ENCODE measurements around the gene NXT1. TPM values are rescaled to one million over a fixed set of nuclear protein-coding genes. Genes with fewer than 3 reads are reported as not detected.

The NXT1 gene
- total RNA-seq, 1 experiment from 2014 or later: 34.1 TPM

DNA sequence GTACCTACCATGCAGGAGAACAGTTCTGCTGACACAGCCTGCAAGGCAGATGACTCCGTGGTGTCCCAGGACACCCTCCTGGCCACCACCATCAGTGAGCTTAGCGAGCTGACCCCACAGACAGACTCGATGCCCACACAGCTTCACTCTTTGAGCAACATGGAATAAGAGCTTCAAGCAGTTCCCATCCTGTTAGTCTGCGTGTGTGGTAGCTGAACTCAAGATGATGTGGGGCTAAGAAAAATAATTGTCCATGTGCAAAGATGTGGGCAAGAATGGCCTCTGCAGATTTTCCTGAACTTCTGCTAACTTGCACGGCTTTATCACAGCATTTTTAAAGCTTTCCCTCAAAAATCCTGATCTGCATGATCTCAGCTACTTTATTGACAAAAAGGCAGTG is 19.7 kb downstream of the NXT1 start:
- no peaks in the 10 kb centered on the region for H3K9me3 Mint-ChIP-seq (ENCODE audit: unreplicated experiment)
- Histone ChIP-seq H3K27me3 (replicated peaks; ENCODE audit: control insufficient read depth, insufficient read depth, low read length) (no peaks in the 10 kb centered on the region), H3K4me1 (peaks cover 7% of the 10 kb centered on the region), H3K4me3 (ENCODE audit: low read depth, low read length) (no peak overlapping the region), H3K36me3 (ENCODE audit: control insufficient read depth, insufficient read depth, low read length) (peaks cover 5% of the 10 kb centered on the region), H3K9me3 (no peaks in the 10 kb centered on the region)
- H3K36me3 Mint-ChIP-seq (ENCODE audit: insufficient read depth, unreplicated experiment): peaks cover 71% of the 10 kb centered on the region
- no peak for DNase-seq
- peaks cover under 1% of the 10 kb centered on the region for H3K4me1 Mint-ChIP-seq (ENCODE audit: low read depth, unreplicated experiment)
- TF ChIP-seq, protein P1, sequence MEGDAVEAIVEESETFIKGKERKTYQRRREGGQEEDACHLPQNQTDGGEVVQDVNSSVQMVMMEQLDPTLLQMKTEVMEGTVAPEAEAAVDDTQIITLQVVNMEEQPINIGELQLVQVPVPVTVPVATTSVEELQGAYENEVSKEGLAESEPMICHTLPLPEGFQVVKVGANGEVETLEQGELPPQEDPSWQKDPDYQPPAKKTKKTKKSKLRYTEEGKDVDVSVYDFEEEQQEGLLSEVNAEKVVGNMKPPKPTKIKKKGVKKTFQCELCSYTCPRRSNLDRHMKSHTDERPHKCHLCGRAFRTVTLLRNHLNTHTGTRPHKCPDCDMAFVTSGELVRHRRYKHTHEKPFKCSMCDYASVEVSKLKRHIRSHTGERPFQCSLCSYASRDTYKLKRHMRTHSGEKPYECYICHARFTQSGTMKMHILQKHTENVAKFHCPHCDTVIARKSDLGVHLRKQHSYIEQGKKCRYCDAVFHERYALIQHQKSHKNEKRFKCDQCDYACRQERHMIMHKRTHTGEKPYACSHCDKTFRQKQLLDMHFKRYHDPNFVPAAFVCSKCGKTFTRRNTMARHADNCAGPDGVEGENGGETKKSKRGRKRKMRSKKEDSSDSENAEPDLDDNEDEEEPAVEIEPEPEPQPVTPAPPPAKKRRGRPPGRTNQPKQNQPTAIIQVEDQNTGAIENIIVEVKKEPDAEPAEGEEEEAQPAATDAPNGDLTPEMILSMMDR (IDR thresholded peaks at IDR 0.05; ENCODE audit: insufficient read depth in 1 of 2, low read depth in 1 of 2, low read length in 1 of 2, severe bottlenecking in 1 of 2, unreplicated experiment in 1 of 2): no peak
- BruUV-seq (replicated peaks): no TSS peak
- no peak overlapping the region for H3K4me3 Mint-ChIP-seq (ENCODE audit: unreplicated experiment)
- no peaks in the 10 kb centered on the region for H3K27me3 Mint-ChIP-seq (ENCODE audit: insufficient read depth, unreplicated experiment)
- H3K27ac Mint-ChIP-seq (ENCODE audit: unreplicated experiment): no peak overlapping the region
- ChIA-PET POLR2A (no interaction called here), CTCF (interaction anchor here (1.2 kb wide), 1 partner anchor 51 kb away, joined by 3 read pairs; the partner anchor contains the start of gene NAPB)
- intact Hi-C loops (cut with micrococcal nuclease; ENCODE audit: unreplicated experiment): no loop called here

DNA sequence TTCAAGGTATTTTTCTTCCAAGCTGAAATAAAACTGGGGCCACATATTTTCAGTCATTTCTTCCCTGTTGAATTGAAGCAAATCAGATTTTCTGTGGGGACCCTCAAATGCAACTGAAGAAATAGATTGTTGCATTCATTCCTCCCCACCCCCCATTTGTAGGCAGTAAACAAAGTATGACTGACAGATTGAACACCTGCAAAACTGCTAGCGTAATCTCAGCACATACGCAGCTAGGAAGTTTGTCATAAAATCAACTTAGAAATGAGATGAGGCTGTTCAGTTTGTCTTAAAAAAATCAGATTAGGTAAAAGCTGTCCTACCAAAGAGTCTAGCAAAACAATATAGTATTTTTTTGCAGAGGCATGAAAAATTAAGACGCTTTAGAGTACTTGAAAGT is 20.3 kb downstream of the NXT1 start:
- Histone ChIP-seq H3K9me3 (no peaks in the 10 kb centered on the region), H3K27me3 (replicated peaks; ENCODE audit: control insufficient read depth, insufficient read depth, low read length) (no peaks in the 10 kb centered on the region), H3K36me3 (ENCODE audit: control insufficient read depth, insufficient read depth, low read length) (peaks cover 4% of the 10 kb centered on the region), H3K4me3 (ENCODE audit: low read depth, low read length) (no peak overlapping the region), H3K4me1 (peaks cover 7% of the 10 kb centered on the region)
- H3K27ac Mint-ChIP-seq (ENCODE audit: unreplicated experiment): no peak overlapping the region
- POLR2A ChIA-PET: no interaction called here
- intact Hi-C loops (cut with micrococcal nuclease; ENCODE audit: unreplicated experiment): no loop called here
- H3K27me3 Mint-ChIP-seq (ENCODE audit: insufficient read depth, unreplicated experiment): no peaks in the 10 kb centered on the region
- CTCF ChIA-PET: interaction anchor here (1.2 kb wide), 1 partner anchor 51 kb away, joined by 3 read pairs; the partner anchor contains the start of gene NAPB
- H3K9me3 Mint-ChIP-seq (ENCODE audit: unreplicated experiment): no peaks in the 10 kb centered on the region
- DNase-seq: no peak
- TF ChIP-seq, protein P1 (IDR thresholded peaks at IDR 0.05; ENCODE audit: insufficient read depth in 1 of 2, low read depth in 1 of 2, low read length in 1 of 2, severe bottlenecking in 1 of 2, unreplicated experiment in 1 of 2): no peak
- TSS peak; percentile 0 for BruUV-seq (replicated peaks)
- H3K4me1 Mint-ChIP-seq (ENCODE audit: low read depth, unreplicated experiment): no peaks in the 10 kb centered on the region
- H3K4me3 Mint-ChIP-seq (ENCODE audit: unreplicated experiment): no peak overlapping the region
- H3K36me3 Mint-ChIP-seq (ENCODE audit: insufficient read depth, unreplicated experiment): peaks cover 74% of the 10 kb centered on the region

DNA sequence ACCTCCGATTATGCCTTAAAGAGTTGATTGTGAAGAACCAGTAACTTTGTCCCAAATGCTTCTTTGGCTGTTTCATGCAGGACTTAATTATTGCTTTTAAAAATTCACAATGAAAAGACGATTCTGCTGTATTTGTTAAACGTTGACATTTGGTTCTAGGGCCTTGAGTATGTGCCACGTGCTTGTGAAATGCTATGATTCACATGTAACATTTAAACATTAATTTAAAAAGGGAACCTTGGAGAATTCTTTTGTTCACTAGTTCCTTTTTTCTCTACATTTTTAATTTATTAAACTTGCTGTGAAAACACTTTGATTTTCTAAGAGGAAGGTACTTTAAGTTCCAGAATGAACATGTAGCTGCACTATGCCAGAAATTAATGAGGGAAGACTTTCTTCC is 20.9 kb downstream of the NXT1 start:
- H3K4me3 Mint-ChIP-seq (ENCODE audit: unreplicated experiment): no peak overlapping the region
- no TSS peak for BruUV-seq (replicated peaks)
- no peaks in the 10 kb centered on the region for H3K9me3 Mint-ChIP-seq (ENCODE audit: unreplicated experiment)
- no peak overlapping the region for H3K27ac Mint-ChIP-seq (ENCODE audit: unreplicated experiment)
- Histone ChIP-seq H3K27me3 (replicated peaks; ENCODE audit: control insufficient read depth, insufficient read depth, low read length) (no peaks in the 10 kb centered on the region), H3K4me1 (peaks cover 7% of the 10 kb centered on the region), H3K9me3 (no peaks in the 10 kb centered on the region), H3K36me3 (ENCODE audit: control insufficient read depth, insufficient read depth, low read length) (peaks cover 4% of the 10 kb centered on the region), H3K4me3 (ENCODE audit: low read depth, low read length) (no peak overlapping the region)
- ChIA-PET CTCF (interaction anchor here (1.2 kb wide), 1 partner anchor 50 kb away, joined by 3 read pairs; the partner anchor contains the start of gene NAPB), POLR2A (no interaction called here)
- H3K4me1 Mint-ChIP-seq (ENCODE audit: low read depth, unreplicated experiment): no peaks in the 10 kb centered on the region
- DNase-seq: no peak
- H3K27me3 Mint-ChIP-seq (ENCODE audit: insufficient read depth, unreplicated experiment): no peaks in the 10 kb centered on the region
- H3K36me3 Mint-ChIP-seq (ENCODE audit: insufficient read depth, unreplicated experiment): peaks cover 71% of the 10 kb centered on the region
- TF ChIP-seq, protein P1 (IDR thresholded peaks at IDR 0.05; ENCODE audit: insufficient read depth in 1 of 2, low read depth in 1 of 2, low read length in 1 of 2, severe bottlenecking in 1 of 2, unreplicated experiment in 1 of 2): no peak
- intact Hi-C loops (cut with micrococcal nuclease; ENCODE audit: unreplicated experiment): no loop called here

Data from Caco-2 (cell line).